H1 (cell line): ENCODE data around the gene LGR4. TPM values are rescaled to one million over a fixed set of nuclear protein-coding genes. Genes with fewer than 3 reads are reported as not detected.

Source experiments
- CTCF ChIA-PET: fragments of 300-600 bp; sonication (Branson Sonifier 250); formaldehyde crosslinking; loops from one replicate; lab custom pipeline; 2021; ENCODE audit not compliant: partially characterized antibody; lab: Charles Lee
- POLR2A ChIA-PET: fragments of 300-600 bp; sonication (Branson Sonifier 250); formaldehyde crosslinking; loops from one replicate; lab custom pipeline; 2021; ENCODE audit warnings: inconsistent platforms; ENCODE audit not compliant: partially characterized antibody; lab: Charles Lee
- DNase-seq, 2 experiments: peaks; one replicate each; pipeline versions ENCODE4 v3.0.0 to v3.0.0-alpha.2; 2010 to 2022; ENCODE audit warnings: low spot score in 2 of 2, low read depth in 1 of 2, mixed read lengths in 1 of 2
- FAIRE-seq: peaks from 2 replicates; lab custom pipeline; 2011; peaks lifted over from hg19 to GRCh38; lab: Jason Lieb, UNC
- H2AFZ ChIP-seq: 2 replicates; pipeline ENCODE4 v1.8.1; 2012; ENCODE audit warnings: low read length, inconsistent platforms
- H2AK5ac ChIP-seq: 2 replicates; pipeline ENCODE4 v1.6.1; 2013; ENCODE audit warnings: low read depth, low read length
- H2BK120ac ChIP-seq: replicated peaks from 2 replicates; pipeline ENCODE3; 2013; ENCODE audit warnings: low read depth, low read length, inconsistent platforms
- H2BK12ac ChIP-seq: 2 replicates; pipeline ENCODE4 v1.6.1; 2013; ENCODE audit warnings: low read depth, low read length
- H2BK15ac ChIP-seq: 2 replicates; pipeline ENCODE4 v1.6.1; 2013; ENCODE audit warnings: low read length
- H2BK20ac ChIP-seq: 2 replicates; pipeline ENCODE4 v1.6.1; 2013; ENCODE audit warnings: low read length
- H2BK5ac ChIP-seq: 2 replicates; pipeline ENCODE4 v1.6.1; 2013; ENCODE audit warnings: low read depth, low read length
- H3K14ac ChIP-seq: 2 replicates; pipeline ENCODE4 v1.6.1; 2013; ENCODE audit warnings: inconsistent platforms; ENCODE audit not compliant: insufficient read length
- H3K18ac ChIP-seq: 2 replicates; pipeline ENCODE4 v1.6.1; 2013; ENCODE audit warnings: low read length; ENCODE audit errors: extremely low read depth
- H3K23ac ChIP-seq: 2 replicates; pipeline ENCODE4 v1.6.1; 2013; ENCODE audit warnings: inconsistent platforms; ENCODE audit not compliant: insufficient read length
- H3K23me2 ChIP-seq: 2 replicates; pipeline ENCODE4 v1.6.1; 2013; ENCODE audit warnings: low read depth, low read length
- H3K27ac ChIP-seq: 2 replicates; pipeline ENCODE4 v1.6.1; 2011; ENCODE audit warnings: low read depth, low read length, inconsistent platforms
- H3K27me3 ChIP-seq, 4 experiments: replicated peaks in 1 of 4; 1 replicate in 1 of 4; 2 replicates in 3 of 4; pipeline versions ENCODE4 v1.6.1 to v1.8.1; 2011 to 2013; ENCODE audit warnings: low read length in 3 of 4, mild to moderate bottlenecking in 3 of 4, inconsistent platforms in 2 of 4, mixed read lengths in 2 of 4, moderate library complexity in 1 of 4; ENCODE audit not compliant: control insufficient read depth in 3 of 4, insufficient read depth in 3 of 4; ENCODE audit errors: extremely low read depth in 1 of 4
- H3K36me3 ChIP-seq, 4 experiments: 2 replicates each; pipeline versions ENCODE4 v1.6.1 to v1.8.1; 2011 to 2013; ENCODE audit warnings: mild to moderate bottlenecking in 4 of 4, low read length in 3 of 4, moderate library complexity in 2 of 4, control low read depth in 1 of 4, inconsistent platforms in 1 of 4; ENCODE audit not compliant: insufficient read depth in 4 of 4, control insufficient read depth in 2 of 4
- H3K4ac ChIP-seq: replicated peaks from 2 replicates; pipeline ENCODE3; 2013; ENCODE audit warnings: low read length, low read depth, mixed read lengths, inconsistent platforms; ENCODE audit not compliant: insufficient read length
- H3K4me1 ChIP-seq, 4 experiments: replicated peaks in 1 of 4; 1 replicate in 1 of 4; 2 replicates in 3 of 4; pipeline versions ENCODE4 v1.6.1 to v1.8.1; 2011 to 2013; ENCODE audit warnings: low read length in 3 of 4, inconsistent platforms in 2 of 4, mixed read lengths in 1 of 4; ENCODE audit not compliant: insufficient read depth in 4 of 4, control insufficient read depth in 3 of 4
- H3K4me2 ChIP-seq, 2 experiments: 2 replicates each; pipeline versions ENCODE4 v1.6.1 to v1.8.1; 2011 to 2013; ENCODE audit warnings: low read depth in 2 of 2, low read length in 2 of 2, control low read depth in 1 of 2, inconsistent platforms in 1 of 2, mild to moderate bottlenecking in 1 of 2; ENCODE audit not compliant: insufficient read depth in 1 of 2
- H3K4me3 ChIP-seq, 4 experiments: fragments of 200-600, 300-600 bp in 1 of 4; sonication (generic), shearing (Covaris generic), sonication (Bioruptor Twin) in 1 of 4; 2 replicates each; pipeline versions ENCODE4 v1.5.1 to v1.8.1; 2011 to 2016; ENCODE audit warnings: low read length in 4 of 4, low read depth in 3 of 4, control low read depth in 2 of 4, inconsistent platforms in 2 of 4, mild to moderate bottlenecking in 2 of 4, mixed read lengths in 1 of 4, moderate library complexity in 1 of 4; ENCODE audit not compliant: insufficient read depth in 2 of 4; ENCODE audit errors: extremely low read depth in 1 of 4
- H3K56ac ChIP-seq: replicated peaks from 2 replicates; pipeline ENCODE3; 2013; ENCODE audit warnings: low read depth, mild to moderate bottlenecking, mixed read lengths, low read length, inconsistent platforms; ENCODE audit not compliant: insufficient read length
- H3K79me1 ChIP-seq: 2 replicates; pipeline ENCODE4 v1.6.1; 2013; ENCODE audit warnings: low read depth, low read length, control low read depth
- H3K79me2 ChIP-seq, 2 experiments: 2 replicates each; pipeline versions ENCODE4 v1.6.1 to v1.8.1; 2012 to 2013; ENCODE audit warnings: low read length in 2 of 2, mild to moderate bottlenecking in 2 of 2, inconsistent platforms in 1 of 2; ENCODE audit not compliant: insufficient read depth in 2 of 2, control insufficient read depth in 1 of 2
- H3K9ac ChIP-seq, 4 experiments: replicated peaks in 1 of 4; 1 replicate in 1 of 4; 2 replicates in 3 of 4; pipeline versions ENCODE4 v1.6.1 to v1.8.1; 2011 to 2013; ENCODE audit warnings: low read depth in 3 of 4, low read length in 3 of 4, control low read depth in 2 of 4, mild to moderate bottlenecking in 2 of 4, moderate library complexity in 2 of 4, inconsistent platforms in 1 of 4; ENCODE audit errors: extremely low read depth in 1 of 4
- H3K9me3 ChIP-seq, 2 experiments: 2 replicates each; pipeline versions ENCODE4 v1.6.1 to v1.8.1; 2012 to 2013; ENCODE audit warnings: mild to moderate bottlenecking in 2 of 2, moderate library complexity in 2 of 2, control low read depth in 1 of 2, inconsistent platforms in 1 of 2, low read depth in 1 of 2, low read length in 1 of 2, mixed read lengths in 1 of 2; ENCODE audit not compliant: insufficient read depth in 2 of 2
- H4K20me1 ChIP-seq, 2 experiments: replicated peaks in 1 of 2; 2 replicates each; pipeline versions ENCODE3 to v1.8.1; 2011 to 2013; ENCODE audit warnings: inconsistent platforms in 2 of 2, low read length in 2 of 2, mild to moderate bottlenecking in 1 of 2; ENCODE audit not compliant: insufficient read depth in 2 of 2, control insufficient read depth in 1 of 2
- H4K5ac ChIP-seq: 2 replicates; pipeline ENCODE4 v1.6.1; 2013; ENCODE audit warnings: low read length, low read depth, mixed read lengths, inconsistent platforms; ENCODE audit not compliant: insufficient read length
- H4K8ac ChIP-seq: 2 replicates; pipeline ENCODE4 v1.8.0; 2013; ENCODE audit warnings: mild to moderate bottlenecking, moderate library complexity, low read length, inconsistent platforms; ENCODE audit not compliant: insufficient read depth; ENCODE audit errors: extremely low read depth
- H4K91ac ChIP-seq: replicated peaks from 2 replicates; pipeline ENCODE3; 2013; ENCODE audit warnings: low read length, mixed read lengths, inconsistent platforms; ENCODE audit not compliant: insufficient read length
- HDAC6 ChIP-seq: IDR thresholded peaks from one replicate; pipeline ENCODE4 v1.7.1; 2012; ENCODE audit warnings: low read depth, mild to moderate bottlenecking, inconsistent platforms, low read length, moderate library complexity
- SUZ12 ChIP-seq: fragments of 200-600 bp; sonication (generic); IDR thresholded peaks from 2 replicates; pipeline ENCODE4 v1.6.1; 2012; ENCODE audit warnings: mild to moderate bottlenecking, inconsistent platforms, low read length, moderate library complexity, mixed read lengths
- WGBS, 2 experiments: shearing (Covaris generic) in 1 of 2; methylation state at CpG; one replicate each; pipeline versions ENCODE4 v1.1.6 to v1.1.7; 2013 to 2015; ENCODE audit warnings: low lambda C conversion rate in 2 of 2, mixed read lengths in 2 of 2, inconsistent platforms in 1 of 2, low coverage in 1 of 2, missing lambda C conversion rate in 1 of 2; ENCODE audit not compliant: insufficient replicate concordance in 2 of 2, insufficient coverage in 1 of 2, insufficient read length in 1 of 2; ENCODE audit errors: extremely low coverage in 1 of 2, missing lambda C conversion rate in 1 of 2; 5-methylcytosine and 5-hydroxymethylcytosine counted together
- polyA plus RNA-seq, 7 experiments: library from polyadenylated mRNA; depleted of rRNA in 3 of 7; stranded (reverse) in 5 of 7; unstranded in 2 of 7; fragments of >200 nt in 5 of 7; fragments of 200-250 nt in 2 of 7; gene quantifications; 1 replicate in 5 of 7; 2 replicates in 1 of 7; 4 replicates in 1 of 7; pipeline versions ENCODE4 v1.2.1 to v1.2.3, GENCODE V29; 2011 to 2013; ENCODE audit warnings: missing spikeins in 2 of 7, mixed read lengths in 2 of 7
- total RNA-seq: library from RNA; stranded (reverse); fragmentation: NEBNext Ultra II Directional; extraction: Animal tissue kit (Norgen Biotek cat#: 25700); gene quantifications from 2 replicates; pipeline ENCODE4 v1.2.1, GENCODE V29; 2021

Gene LGR4
- total and polyA plus RNA-seq, 2 of the 8 experiments (the other 6 are each of a cell fraction or from before 2014, with no cell fraction given): 26.6 to 61.7 TPM

DNA sequence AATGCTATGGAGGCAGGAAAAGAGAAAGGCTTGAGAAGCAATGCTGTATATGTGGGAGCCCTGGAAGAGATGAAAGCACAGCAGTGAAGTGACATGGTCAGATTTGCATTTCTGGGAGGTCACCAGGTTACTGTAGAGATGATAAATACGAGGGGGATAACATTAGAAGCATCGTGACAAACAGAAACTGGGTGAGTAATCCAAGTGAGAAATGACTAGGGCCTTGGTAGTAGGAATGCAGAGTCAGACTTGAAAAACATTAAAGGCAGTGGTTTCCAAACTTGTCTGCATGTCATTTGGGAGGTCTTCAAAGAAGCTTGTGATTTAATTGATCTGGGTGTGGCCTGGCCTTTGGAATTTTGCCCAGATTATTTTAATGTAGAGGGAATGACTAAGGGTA lies 153.5 kb downstream of the LGR4 start:
- Histone ChIP-seq H2BK120ac (no peak overlapping the region), H2AK5ac (no peak overlapping the region), H3K4me1 (peaks cover 0 to 4% (median 0%) of the 10 kb centered on the region in 4 experiments; a peak in 1 of 7 replicates), H2BK12ac (no peak overlapping the region), H4K8ac (no peak overlapping the region), H3K4me2 (no peak overlapping the region), H3K4me3 (no peak overlapping the region), H3K9ac (no peak overlapping the region), H2BK15ac (no peak overlapping the region), H3K56ac (no peak overlapping the region), H3K4ac (no peak overlapping the region), H2BK5ac (no peak overlapping the region), H3K79me1 (no peaks in the 10 kb centered on the region), H2AFZ (no peak overlapping the region), H3K18ac (no peak overlapping the region), H4K20me1 (no peaks in the 10 kb centered on the region), H3K27me3 (peaks cover 0 to 1% (median 0%) of the 10 kb centered on the region in 4 experiments; a peak in 1 of 7 replicates), H3K23me2 (no peaks in the 10 kb centered on the region), H3K27ac (no peak overlapping the region), H4K91ac (no peak overlapping the region), H3K23ac (no peak overlapping the region), H3K79me2 (no peaks in the 10 kb centered on the region), H3K36me3 (no peaks in the 10 kb centered on the region), H3K14ac (no peak overlapping the region), H4K5ac (no peak overlapping the region), H2BK20ac (no peak overlapping the region), H3K9me3 (peaks cover 6% of the 10 kb centered on the region in 2 experiments; a peak in 3 of 4 replicates)
- CTCF ChIA-PET: interaction anchor here (1.0 kb wide), 1 partner anchor 25 kb away, joined by 4 read pairs; no protein-coding TSS in a partner anchor
- 82% methylated on average over 2 of the region's 2 CpGs; no CpG with 5 or more reads in 1 of the 2 experiments for WGBS, 2 experiments
- POLR2A ChIA-PET: interaction anchor here (0.7 kb wide), 1 partner anchor 39 kb away, joined by 3 read pairs; no protein-coding TSS in a partner anchor
- FAIRE-seq: no peak
- DNase-seq: no peak
- TF ChIP-seq HDAC6 (no peak), SUZ12 (no peak)
